Measurements from ENCODE around the gene DNASE1.
"Not testable (repeated sequence)": the region's sequence is repeated elsewhere in the genome, so short reads cannot be mapped to it uniquely, and the experiment has no call there.

- TF ChIP-seq CTCF, POLR2A (IDR thresholded peaks at IDR 0.05): not testable (repeated sequence)
Measured at GRCh38 chr16:3656160-3656490, 1.6 kb downstream of the DNASE1 start.
